ENCODE results near the gene CHN1.

GRCh38 chr2:174761837-174762236, 243.3 kb downstream of the CHN1 start:
- TF ChIP-seq CTCF (IDR thresholded peaks at IDR 0.05) = no peak
- no peak for TF ChIP-seq EZH2 (IDR thresholded peaks at IDR 0.05)

Measured in neural progenitor cell (in vitro differentiated cells).